SK-N-MC (cell line): ENCODE measurements around the gene CAV3.

Experiments
- DNase-seq: peaks from one replicate; pipeline ENCODE4 v3.0.0-alpha.2; 2011; ENCODE audit warnings: low read depth, low spot score
- H3K27ac ChIP-seq: fragments of 200-600 bp; sonication (generic); 2 replicates; pipeline ENCODE4 v1.5.1; 2016; ENCODE audit warnings: mixed run types
- H3K36me3 ChIP-seq: fragments of 200-600 bp; sonication (generic); 2 replicates; pipeline ENCODE4 v1.6.1; 2017; ENCODE audit warnings: antibody characterized with exemption, low read length, mixed read lengths; ENCODE audit not compliant: insufficient read depth
- H3K4me3 ChIP-seq: fragments of 200-600 bp; sonication (generic); 2 replicates; pipeline ENCODE4 v1.5.1; 2016
- H3K9ac ChIP-seq: fragments of 200-600 bp; sonication (generic); 2 replicates; pipeline ENCODE4 v1.8.0; 2017; ENCODE audit warnings: mixed run types, mixed read lengths; ENCODE audit not compliant: insufficient read length
- H3K9me3 ChIP-seq: fragments of 200-600 bp; sonication (generic); 2 replicates; pipeline ENCODE4 v1.6.1; 2017; ENCODE audit warnings: low read depth, mild to moderate bottlenecking, antibody characterized with exemption, low read length, moderate library complexity, mixed read lengths
- EZH2 ChIP-seq: fragments of 200-600 bp; sonication (generic); IDR thresholded peaks from one replicate; pipeline ENCODE4 v1.6.1; 2017; ENCODE audit warnings: antibody characterized with exemption
- FOXP2 ChIP-seq: optimal IDR thresholded peaks from 2 replicates; pipeline ENCODE3; 2011; ENCODE audit warnings: mild to moderate bottlenecking, moderate library complexity; ENCODE audit not compliant: insufficient read depth; ENCODE audit errors: extremely low read length, control extremely low read depth
- POLR2AphosphoS5 ChIP-seq: IDR thresholded peaks from 2 replicates; pipeline ENCODE4 v1.6.1; 2012; ENCODE audit warnings: mild to moderate bottlenecking, low read depth, low read length, borderline replicate concordance

CAV3 gene

DNA sequence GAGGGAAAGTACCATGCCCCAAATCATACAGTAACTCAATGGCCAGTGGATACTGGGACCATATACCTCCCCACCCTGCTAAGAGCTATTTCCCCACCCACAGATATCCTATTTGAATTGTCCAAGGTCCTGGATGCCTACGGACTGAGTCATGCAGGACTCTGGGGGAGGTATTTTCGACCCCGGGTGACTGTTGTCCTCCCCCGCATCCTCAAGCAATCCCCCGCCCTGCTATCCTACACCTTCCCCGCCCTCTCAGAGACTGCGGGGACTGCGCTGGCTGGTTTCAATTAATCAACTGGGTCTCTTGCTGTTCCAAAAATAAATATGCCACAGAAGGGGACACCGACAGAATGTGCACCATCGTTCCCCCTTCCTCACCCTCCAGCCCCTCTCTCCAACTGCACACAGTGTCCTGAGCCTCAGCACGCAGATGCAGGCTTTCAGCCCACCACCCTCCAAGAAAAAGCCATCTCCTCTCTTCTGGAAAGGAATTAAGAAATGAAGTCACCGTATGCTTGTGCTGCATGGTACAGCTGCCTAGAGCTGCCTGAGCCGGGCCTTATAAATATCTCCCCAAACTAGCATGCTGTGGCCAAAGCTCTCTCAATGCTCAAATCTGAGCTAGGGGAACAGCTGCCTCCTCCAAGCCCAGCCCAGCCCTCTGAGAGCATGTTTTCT, 8.1 kb downstream of the CAV3 start:
- no peak overlapping the region for H3K27ac ChIP-seq
- H3K36me3 ChIP-seq, result no peaks in the 10 kb centered on the region
- TF ChIP-seq FOXP2 (no peak), EZH2 (no peak), POLR2AphosphoS5 (no peak)
- DNase-seq, result no peak
- no peak overlapping the region for H3K9ac ChIP-seq
- no peak overlapping the region for H3K4me3 ChIP-seq
- H3K9me3 ChIP-seq, result no peaks in the 10 kb centered on the region

DNA sequence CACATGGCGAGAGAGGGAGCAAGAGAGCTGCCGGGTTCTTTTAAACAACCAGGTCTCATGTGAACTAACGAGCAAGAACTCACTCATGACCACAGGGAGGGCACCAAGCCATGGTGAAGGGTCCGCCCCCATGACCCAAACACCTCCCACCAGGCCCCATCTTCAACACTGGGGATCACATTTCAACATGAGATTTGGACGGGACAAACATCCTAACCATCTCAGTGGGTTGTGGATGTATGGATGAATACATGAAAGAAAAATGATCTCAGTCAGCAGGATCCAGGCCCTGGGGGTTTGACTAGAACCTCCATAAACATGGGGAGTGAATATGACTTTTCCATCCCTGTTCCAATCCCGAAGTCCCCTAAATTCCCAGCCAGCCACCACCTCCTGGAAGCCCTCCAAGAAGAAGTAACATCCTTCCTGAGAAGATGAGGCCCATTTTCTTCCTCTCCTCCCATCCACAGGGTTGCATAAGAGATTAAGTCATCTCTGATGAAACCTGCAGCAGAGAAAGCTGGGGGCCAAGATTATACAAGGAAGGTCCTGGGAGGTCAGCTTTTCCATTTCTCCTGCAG, 9.5 kb downstream of the CAV3 start:
- Histone ChIP-seq H3K9ac (no peak overlapping the region), H3K4me3 (no peak overlapping the region), H3K36me3 (no peaks in the 10 kb centered on the region), H3K27ac (no peak overlapping the region), H3K9me3 (no peaks in the 10 kb centered on the region)
- TF ChIP-seq FOXP2 (no peak), POLR2AphosphoS5 (no peak), EZH2 (no peak)
- no peak for DNase-seq

DNA sequence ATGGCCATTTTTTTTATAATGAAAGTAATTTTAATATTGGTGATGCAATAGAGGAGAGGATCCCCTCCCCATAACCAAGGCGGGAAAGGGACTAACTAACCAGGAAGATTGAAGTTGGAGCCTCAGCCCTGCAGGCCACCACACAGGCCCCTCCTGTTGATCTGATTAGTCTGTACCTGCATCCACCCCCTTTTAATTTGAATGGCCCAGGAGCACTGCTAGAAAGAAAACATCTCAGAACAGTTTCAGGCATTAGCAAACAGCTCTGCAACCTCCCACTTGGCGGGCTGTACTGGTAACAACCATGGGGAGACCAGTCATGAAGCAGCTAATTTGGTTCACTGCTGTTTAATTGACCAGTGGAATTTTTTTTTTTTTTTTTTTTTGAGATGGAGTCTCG, 10.3 kb downstream of the CAV3 start:
- H3K9ac ChIP-seq, result no peak overlapping the region
- DNase-seq, result no peak
- H3K36me3 ChIP-seq, result no peaks in the 10 kb centered on the region
- no peak overlapping the region for H3K27ac ChIP-seq
- H3K4me3 ChIP-seq, result no peak overlapping the region
- TF ChIP-seq FOXP2, result no peak
- TF ChIP-seq EZH2, result no peak
- TF ChIP-seq POLR2AphosphoS5, result no peak
- no peaks in the 10 kb centered on the region for H3K9me3 ChIP-seq

DNA sequence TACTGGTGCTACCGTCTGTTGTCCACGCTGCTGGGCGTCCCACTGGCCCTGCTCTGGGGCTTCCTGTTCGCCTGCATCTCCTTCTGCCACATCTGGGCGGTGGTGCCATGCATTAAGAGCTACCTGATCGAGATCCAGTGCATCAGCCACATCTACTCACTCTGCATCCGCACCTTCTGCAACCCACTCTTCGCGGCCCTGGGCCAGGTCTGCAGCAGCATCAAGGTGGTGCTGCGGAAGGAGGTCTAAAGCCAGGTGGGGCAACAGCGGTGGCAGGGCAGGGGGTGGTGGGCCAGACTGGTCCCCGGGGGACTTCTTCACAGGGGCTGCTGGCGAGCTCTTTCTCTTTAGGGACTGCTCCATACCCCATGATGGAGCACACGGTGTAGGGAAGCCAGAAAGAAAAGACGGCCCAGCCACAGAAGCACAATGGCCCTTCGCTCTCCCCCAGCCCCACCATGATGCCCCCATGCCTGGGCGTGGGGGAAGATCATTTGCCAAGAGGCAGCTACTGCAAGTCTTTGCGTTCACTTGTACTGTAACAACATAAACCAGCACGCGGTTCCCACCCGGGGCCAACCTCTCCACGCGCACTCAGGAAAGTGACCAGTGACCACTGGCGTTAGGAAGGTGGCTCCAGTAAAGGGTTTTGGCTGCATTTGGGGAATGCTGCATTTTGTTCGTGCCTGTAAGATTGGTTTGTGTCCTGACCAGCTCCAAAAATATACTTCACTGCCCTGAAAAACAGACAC, 12.2 kb downstream of the CAV3 start:
- Histone ChIP-seq H3K4me3 (no peak overlapping the region), H3K36me3 (no peaks in the 10 kb centered on the region), H3K9me3 (no peaks in the 10 kb centered on the region), H3K27ac (no peak overlapping the region), H3K9ac (no peak overlapping the region)
- no peak for TF ChIP-seq FOXP2
- TF ChIP-seq POLR2AphosphoS5, result no peak
- no peak for TF ChIP-seq EZH2
- DNase-seq, result no peak

DNA sequence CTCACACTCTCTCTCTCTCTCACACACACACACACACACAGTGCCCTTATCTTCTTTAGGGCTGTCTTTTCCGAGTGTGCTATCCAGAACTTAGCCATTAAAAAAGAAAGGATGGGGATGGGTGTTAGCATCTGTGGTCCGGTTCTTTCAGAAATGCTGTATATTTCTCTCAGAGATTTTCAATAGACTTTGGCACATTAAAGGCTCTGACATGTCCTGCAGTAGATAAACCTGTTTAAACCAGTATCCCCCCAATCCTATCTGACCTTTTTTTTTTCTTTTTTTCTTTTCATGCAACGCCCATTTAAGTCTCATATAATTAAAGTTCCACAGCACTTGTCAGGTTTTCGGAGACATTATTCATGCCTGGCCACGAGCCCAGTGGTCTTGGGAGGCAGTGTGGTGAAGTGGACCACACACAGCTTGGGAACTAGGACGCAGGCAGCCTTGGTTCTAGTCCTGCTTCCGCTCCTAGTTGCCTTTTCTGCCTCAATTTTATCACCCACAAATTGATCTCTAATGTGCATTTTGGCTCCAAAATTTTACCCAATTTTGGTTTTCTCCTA, 13.3 kb downstream of the CAV3 start:
- DNase-seq, result no peak
- no peak overlapping the region for H3K9ac ChIP-seq

DNA sequence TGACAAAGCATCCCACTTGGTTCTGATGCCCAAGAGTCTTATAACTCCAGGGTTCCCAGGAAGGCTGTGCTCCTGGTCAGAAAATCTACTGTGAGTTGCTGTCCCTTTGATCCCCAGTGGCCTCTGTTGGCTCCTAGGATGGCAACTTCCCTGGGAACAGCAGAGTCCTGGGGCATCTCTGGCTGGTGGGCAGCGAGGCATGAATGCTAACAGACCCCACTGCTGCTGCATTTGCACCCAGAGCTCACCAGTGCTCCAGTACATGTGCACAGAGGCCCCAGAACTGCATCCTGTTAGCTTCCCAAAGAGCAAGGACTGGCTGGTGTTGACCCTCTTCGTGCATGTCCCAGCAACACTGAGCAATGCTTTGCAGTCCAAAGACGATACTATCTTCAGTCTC, 15.7 kb downstream of the CAV3 start:
- Histone ChIP-seq H3K9me3 (no peaks in the 10 kb centered on the region), H3K27ac (no peak overlapping the region), H3K36me3 (no peaks in the 10 kb centered on the region), H3K9ac (no peak overlapping the region), H3K4me3 (no peak overlapping the region)
- TF ChIP-seq EZH2, result no peak
- no peak for TF ChIP-seq POLR2AphosphoS5
- DNase-seq, result no peak

More for the DNA sequence above, 13.3 kb downstream of the CAV3 start:
- TF ChIP-seq FOXP2 (no peak), EZH2 (no peak), POLR2AphosphoS5 (no peak)
- no peak overlapping the region for H3K27ac ChIP-seq
- H3K4me3 ChIP-seq, result no peak overlapping the region
- no peaks in the 10 kb centered on the region for H3K9me3 ChIP-seq
- no peaks in the 10 kb centered on the region for H3K36me3 ChIP-seq

DNA sequence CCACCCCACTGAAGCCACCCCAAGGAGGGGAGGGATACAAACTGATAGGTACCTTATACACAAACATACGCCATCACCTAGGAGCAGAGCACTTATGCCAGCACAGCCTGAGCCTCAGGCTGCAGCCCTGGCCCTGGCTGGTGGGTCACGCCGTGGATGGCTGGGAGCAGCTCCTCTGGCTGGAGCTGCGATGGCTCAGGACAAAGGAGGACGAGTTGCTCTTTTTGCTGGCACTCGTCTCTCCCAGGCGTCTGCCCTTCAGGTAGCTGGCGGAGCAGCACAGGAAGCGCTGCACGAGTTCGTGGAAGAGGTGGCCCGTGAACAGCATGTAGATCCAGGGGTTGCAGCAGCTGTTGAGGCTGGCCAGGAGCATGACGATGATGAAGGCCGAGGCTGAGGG, 19.2 kb downstream of the CAV3 start:
- TF ChIP-seq EZH2, result no peak
- no peak for TF ChIP-seq FOXP2
- no peak for TF ChIP-seq POLR2AphosphoS5

DNA sequence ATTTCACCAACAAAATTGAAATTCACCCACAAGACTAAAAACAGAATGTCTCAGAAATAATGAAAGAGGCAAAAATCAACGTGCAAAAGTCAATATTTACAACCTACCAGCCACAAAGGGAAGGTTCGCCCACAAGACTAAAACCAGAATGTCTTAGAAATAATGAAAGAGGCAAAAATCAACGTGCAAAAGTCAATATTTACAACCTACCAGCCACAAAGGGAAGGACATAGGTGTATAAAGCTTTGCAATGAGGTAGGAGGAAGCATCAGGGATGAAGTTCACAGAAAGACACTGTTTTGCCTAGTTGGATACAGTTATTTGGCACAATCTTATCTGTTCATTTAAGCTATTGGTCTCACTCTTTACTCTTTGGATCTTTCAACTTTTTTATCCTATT, 21.5 kb downstream of the CAV3 start:
- no peak overlapping the region for H3K27ac ChIP-seq
- DNase-seq, result no peak
- H3K9ac ChIP-seq, result no peak overlapping the region
- TF ChIP-seq FOXP2 (no peak), POLR2AphosphoS5 (no peak), EZH2 (no peak)
- H3K4me3 ChIP-seq, result no peak overlapping the region
- H3K36me3 ChIP-seq, result no peaks in the 10 kb centered on the region
- no peaks in the 10 kb centered on the region for H3K9me3 ChIP-seq

More for the DNA sequence above, 19.2 kb downstream of the CAV3 start:
- Histone ChIP-seq H3K9me3 (no peaks in the 10 kb centered on the region), H3K27ac (no peak overlapping the region), H3K4me3 (no peak overlapping the region), H3K36me3 (no peaks in the 10 kb centered on the region), H3K9ac (no peak overlapping the region)
- DNase-seq, result no peak
